Astrocyte of the cerebellum (primary cell): ENCODE results near the gene AGPAT3.

ENCODE experiments used
- DNase-seq: peaks from one replicate; pipeline ENCODE4 v3.0.0-alpha.2; 2011; ENCODE audit warnings: low read depth
- H3K4me3 ChIP-seq: 2 replicates; pipeline ENCODE4 v1.5.1; 2011; ENCODE audit warnings: mild to moderate bottlenecking, low read depth, low read length, moderate library complexity
- in situ Hi-C: cut with HindIII; loops from 2 replicates; pipeline ENCODE4 v1.10.0; 2017; ENCODE audit warnings: low sequenced_read_pairs
- TF ChIP-seq, protein P1 (sequence below): IDR thresholded peaks from 2 replicates; pipeline ENCODE4 v1.5.1; 2012; ENCODE audit warnings: low read length, low read depth, moderate library complexity, mild to moderate bottlenecking; ENCODE audit errors: missing control alignments

The AGPAT3 gene

DNA sequence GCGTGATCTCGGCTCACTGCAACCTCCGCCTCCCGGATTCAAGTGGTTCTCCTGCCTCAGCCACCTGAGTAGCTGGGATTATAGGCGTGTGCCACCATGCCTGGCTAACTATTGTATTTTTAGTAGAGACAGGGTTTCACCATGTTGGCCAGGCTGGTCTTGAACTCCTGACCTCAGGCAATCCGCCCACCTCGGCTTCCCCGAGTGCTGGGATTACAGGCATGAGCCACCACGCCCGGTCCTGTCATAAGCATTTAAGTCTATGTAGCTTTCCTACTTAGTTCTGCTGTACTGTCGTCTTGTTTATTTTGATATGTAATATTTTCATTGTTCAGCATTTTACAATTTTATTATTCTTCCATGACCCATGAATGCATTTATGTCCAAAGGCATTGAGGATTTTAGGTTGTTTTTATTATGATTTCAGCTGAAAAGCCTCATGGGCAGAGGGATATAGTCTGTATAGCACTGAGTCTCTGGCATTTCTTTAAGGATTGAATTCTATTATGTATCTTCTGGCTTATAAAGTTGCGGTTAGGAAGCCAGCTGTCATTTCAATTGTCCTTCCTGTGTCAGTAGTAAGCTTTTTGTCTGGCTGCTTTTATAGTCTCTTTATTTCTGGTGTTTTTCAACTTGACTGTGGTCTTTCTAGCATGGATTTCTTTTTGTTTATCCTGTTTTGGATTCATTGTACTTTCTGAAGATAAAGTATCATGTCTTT, 9.2 kb downstream of the AGPAT3 start:
- in situ Hi-C loops, result loop anchor here (25.0 kb wide), 1 partner anchor 112 kb away; no protein-coding TSS in a partner anchor
- TF ChIP-seq, protein P1, sequence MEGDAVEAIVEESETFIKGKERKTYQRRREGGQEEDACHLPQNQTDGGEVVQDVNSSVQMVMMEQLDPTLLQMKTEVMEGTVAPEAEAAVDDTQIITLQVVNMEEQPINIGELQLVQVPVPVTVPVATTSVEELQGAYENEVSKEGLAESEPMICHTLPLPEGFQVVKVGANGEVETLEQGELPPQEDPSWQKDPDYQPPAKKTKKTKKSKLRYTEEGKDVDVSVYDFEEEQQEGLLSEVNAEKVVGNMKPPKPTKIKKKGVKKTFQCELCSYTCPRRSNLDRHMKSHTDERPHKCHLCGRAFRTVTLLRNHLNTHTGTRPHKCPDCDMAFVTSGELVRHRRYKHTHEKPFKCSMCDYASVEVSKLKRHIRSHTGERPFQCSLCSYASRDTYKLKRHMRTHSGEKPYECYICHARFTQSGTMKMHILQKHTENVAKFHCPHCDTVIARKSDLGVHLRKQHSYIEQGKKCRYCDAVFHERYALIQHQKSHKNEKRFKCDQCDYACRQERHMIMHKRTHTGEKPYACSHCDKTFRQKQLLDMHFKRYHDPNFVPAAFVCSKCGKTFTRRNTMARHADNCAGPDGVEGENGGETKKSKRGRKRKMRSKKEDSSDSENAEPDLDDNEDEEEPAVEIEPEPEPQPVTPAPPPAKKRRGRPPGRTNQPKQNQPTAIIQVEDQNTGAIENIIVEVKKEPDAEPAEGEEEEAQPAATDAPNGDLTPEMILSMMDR, result no peak

DNA sequence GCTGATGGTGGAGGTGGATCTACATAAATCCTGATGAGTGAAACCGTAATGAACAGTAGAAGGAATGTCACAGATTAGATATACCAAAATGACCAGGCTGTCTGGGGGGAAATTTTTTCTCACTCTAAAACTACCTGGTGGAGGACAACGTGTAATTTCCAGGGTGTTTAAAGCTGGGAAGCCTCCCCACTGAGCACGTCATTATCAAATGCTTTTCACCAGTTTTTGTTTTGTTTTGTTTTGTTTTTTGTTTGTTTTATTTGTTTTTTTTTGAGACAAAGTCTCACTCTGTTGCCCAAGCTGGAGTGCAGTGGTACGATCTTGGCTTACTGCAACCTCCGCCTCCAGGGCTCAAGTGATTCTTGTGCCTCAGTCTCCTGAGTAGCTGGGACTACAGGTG, 11.6 kb downstream of the AGPAT3 start:
- in situ Hi-C loops, result no loop called here
- DNase-seq, result no peak
- no peak overlapping the region for H3K4me3 ChIP-seq
- TF ChIP-seq, protein P1, result no peak

More for the DNA sequence above, 9.2 kb downstream of the AGPAT3 start:
- no peak overlapping the region for H3K4me3 ChIP-seq
- no peak for DNase-seq

DNA sequence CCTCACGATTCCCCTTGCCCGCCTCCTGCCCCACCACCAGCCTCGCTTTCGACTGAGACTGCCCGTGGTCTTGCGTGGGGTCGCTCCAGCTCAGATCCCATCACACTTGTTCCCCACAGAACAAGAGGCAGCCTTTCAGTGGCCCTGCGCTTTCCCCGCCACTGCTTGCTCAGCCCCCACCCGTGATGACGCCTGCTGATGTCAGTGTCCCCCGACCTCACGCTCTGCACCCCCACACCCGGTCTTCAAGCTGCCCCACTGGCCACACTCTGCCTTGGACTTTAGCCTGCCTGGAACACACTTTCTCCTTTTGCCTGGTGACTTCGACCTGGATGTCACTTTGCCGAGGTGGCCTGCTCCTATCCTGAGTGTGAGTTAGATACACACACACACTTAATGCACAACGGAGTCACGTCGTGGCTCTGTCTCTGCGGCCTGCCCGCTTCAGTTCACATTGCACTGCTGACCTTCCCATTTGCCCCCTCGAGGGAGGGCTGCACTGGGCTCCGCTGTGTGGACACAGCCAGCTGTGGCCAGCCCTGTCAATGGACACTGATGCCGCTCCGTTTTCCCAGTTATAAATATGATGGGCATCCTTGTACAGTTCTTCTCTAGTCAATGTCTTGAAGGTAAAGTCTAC, 13.0 kb downstream of the AGPAT3 start:
- in situ Hi-C loops, result no loop called here
- DNase-seq, result no peak
- no peak overlapping the region for H3K4me3 ChIP-seq
- TF ChIP-seq, protein P1, result no peak

DNA sequence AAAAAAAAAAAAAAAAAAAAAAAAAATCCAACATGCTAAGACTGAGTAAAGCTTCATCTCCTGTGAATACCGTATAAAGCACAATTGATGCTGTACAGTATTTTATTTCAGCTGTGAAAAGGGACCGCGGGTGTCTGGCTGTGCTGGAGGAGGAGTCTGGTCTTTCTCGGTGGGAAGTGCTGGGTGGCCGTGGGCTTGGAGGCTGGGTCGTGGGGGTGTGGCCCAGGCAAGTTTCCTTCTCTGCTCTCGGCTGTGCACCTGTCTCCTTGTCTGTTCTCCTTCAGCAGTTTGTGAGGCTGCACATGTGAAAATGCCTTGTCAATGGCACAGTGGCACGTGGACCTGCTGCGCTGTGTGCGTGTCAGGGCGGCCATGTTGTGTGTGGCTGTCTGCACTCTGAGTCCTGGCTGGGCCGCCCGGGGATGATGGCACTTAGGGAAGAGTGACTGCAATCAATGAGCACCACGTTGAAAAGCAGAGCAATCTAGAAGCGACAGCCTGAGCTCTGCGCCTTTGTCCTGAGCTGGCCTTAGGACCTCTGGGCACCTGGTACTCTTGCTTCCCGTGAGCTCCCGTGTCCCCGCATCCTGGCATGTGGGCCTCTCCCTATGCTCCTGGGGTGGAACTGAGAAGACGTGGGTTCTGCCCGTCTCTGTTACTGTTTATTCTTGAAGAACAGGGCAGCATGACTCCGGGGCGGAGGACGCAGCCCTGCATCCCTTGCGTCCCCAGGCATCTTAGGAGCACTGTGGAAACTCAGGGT, 14.5 kb downstream of the AGPAT3 start:
- H3K4me3 ChIP-seq, result no peak overlapping the region
- in situ Hi-C loops, result no loop called here
- TF ChIP-seq, protein P1, result no peak
- no peak for DNase-seq

DNA sequence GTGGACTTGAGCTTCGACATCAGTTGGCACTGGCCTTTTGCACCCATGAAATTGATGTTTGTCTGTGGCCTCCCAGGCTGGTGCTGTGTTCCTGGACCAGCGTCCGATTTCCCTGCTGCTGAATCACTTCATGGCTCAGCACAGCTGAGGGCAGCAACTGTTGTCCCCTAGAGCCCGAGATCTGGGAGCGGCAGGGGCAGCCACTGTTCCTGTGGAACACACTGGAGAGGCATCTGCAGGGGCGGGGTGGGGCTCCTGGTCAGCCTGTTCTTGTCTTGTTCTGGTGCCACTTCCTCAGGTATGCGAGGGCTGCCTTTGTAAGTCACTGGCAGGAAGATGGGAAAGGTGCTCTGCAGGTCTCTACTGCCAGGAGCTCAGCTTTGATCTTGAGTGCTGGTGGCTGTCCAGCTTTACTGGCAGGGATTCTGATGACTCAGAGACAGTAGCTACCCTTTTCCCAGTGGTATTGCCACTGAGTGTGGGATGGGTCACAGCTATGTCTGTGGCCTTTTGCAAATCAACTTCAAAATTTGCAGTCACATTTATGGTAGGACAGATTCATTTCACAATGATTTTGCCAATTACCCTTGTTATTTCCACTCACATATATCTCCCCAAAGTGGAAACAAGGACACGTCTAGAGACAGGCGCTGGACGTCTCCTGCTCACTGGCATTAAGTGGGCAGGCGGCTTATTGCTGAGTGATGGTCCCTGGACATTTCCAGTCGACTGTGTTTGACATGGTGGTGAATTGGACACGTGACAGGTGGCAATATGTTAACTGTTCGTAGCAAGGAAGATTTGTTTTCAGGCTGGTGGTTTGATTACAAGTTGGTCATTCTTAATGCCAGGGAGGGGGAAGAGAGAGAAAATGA, 15.3 kb downstream of the AGPAT3 start:
- TF ChIP-seq, protein P1, result no peak
- no peak for DNase-seq
- in situ Hi-C loops, result no loop called here
- no peak overlapping the region for H3K4me3 ChIP-seq

DNA sequence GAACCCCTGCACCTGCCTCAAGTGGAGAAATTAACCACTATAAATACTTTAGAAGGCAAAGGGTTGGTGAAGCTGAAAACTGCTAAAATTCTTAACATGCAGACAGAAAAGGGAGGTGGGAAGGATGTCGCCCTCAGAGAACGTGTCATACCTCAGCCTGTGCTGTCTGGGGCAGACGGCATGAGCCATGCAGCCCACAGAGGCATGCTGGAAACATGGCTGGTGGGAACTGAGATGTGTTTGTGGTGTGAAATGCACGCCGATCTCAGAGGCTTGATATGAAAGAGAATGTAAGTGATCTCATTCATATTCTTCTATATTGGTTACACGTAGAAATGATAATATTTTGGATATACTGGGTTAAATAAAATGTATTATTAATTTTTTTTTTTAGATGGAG, 16.3 kb downstream of the AGPAT3 start:
- TF ChIP-seq, protein P1, result no peak
- H3K4me3 ChIP-seq, result no peak overlapping the region
- no peak for DNase-seq
- in situ Hi-C loops, result no loop called here
